GM11168 (cell line): ENCODE data around the gene KRABD2.
"Not testable (repeated sequence)": the region's sequence is repeated elsewhere in the genome, so short reads cannot be mapped to it uniquely, and the experiment has no call there.

Experiments
- in situ Hi-C: fragments of 300-500 bp; cut with MboI; formaldehyde crosslinking; loops from one replicate; pipeline ENCODE4 v1.12.0; 2022; ENCODE audit warnings: low sequenced_read_pairs; ENCODE audit not compliant: unreplicated experiment

KRABD2 gene

DNA sequence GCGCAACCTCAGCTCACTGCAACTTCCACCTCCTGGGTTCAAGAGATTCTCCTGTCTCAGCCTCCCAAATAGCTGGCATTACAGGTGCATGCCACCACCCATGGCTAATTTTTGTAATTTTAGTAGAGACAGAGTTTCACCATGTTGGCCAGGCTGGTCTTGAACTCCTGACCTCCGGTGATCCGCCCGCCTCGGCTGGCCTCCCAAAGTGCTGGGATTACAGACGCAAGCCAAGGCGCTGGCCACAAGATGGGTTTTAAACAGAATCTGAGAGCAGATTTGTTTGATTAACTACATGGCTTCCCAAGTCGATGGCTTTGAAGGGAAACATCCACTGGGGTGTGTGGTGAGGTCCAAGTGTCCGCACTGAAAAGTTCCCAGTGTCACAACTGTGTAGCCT is 18.0 kb upstream of the KRABD2 start:
- in situ Hi-C loops, result not testable (repeated sequence)

DNA sequence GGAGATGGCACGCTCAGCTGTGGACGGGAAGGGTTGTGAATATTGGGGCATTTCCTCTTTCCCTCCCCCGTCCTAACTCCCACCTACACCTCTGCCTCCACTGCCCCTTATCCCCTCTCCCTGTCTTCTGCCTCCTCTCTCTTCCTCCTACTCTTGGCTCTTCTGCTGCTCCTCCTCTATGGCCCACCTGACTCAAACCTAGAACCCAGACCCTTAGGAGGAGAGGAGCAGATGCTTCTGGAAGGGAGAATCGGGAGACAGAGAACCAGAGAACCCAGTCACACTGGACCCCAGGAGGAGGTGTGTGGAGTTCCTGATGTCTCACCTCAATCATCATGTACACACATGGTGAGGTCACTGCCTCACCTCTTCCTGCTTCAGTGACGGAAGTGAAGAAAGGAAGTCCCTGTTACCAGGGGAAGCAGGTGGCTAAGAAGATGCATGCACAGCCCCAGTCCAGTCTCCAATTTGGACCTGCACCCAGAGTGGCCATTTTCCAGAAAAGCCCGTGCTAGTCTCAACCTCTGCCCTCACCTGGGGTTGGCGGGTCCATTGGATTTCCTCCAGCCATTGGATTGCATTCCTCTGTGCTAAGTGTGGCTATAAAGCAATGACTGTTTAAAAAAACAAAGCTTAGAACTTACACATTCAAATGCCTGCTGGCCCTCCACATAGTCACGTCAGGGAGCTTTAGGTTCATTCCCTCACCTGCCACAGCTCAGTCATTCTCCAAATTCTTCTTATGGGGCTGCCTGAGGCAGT is 17.1 kb upstream of the KRABD2 start:
- in situ Hi-C loops, result no loop called here

DNA sequence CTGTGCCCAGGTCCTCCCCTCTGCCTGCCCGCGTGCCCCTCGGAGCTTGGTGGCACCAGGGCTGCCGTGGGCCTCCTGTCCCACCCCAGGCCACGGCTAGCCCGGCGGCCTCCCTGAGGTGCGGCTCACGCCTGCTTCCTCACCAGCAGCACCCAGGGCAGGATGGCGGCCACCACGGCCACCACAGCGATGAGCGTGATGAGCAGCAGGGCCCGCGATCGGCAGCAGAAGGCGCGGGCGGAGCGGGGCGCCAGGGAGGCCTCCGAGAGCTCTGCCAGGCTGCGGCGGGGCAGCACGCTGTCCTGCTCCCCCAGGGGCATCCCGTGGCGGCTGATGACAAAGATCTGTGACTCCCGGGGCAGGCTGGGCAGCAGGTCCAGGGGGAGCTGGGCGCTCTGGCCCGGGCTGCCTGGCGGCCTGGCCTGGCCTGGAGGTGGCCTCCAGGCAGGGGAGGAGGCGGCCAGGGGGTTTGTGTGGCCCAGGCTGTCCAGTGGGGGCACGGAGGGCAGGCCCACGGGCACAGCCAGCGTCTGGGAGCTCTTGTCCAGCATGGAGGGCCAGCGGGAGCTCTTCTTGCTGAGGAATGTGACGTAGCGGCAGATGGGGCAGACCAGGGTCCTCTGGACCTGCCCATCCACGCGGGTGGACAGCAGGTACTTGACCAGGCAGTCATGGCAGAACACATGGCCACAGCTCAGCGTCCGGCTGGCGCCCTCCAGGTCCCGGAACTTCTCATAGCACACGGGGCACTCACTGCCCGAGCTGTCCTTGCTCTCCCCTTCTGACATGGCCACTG is 16.4 kb upstream of the KRABD2 start:
- in situ Hi-C loops, result no loop called here

DNA sequence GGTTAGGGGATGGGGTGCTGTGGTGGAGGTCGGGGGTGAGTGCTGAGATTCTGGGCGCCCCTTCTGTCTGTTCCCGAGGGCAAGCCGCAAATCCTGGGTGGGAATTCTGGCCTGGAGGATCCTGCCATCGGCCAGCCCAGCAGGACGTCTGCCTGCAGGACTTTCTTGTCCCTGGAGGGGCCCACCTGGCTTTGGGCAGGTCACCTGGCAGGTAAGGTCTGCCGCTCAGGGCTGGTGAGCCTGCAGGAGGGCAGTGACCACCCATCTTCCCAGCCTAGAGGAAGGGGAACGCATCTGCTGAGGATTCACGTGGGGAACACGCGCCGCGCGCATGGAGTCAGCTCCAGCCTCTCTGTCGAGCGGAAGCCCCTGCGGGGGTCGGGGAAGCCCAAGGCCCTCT is 15.8 kb upstream of the KRABD2 start:
- in situ Hi-C loops, result no loop called here

DNA sequence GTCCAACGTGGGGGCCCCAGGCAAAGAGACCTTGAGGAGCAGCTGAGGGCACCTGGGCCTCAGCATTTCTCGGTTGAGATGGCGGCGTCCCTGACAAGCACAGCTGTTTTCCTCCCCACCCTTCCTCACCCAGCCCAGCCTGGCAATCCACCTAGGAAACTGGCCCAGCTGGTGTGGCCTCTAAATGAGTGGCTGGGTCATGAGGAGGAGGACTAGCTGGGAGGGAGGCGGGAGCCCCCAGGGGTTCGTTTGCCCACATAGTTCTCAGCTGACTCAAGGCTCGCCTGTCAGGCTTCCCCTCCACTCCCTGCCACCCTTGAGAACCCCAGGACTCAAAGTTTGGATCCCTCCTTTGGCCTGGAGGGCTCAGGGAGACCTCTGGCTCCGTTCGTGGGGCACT is 15.2 kb upstream of the KRABD2 start:
- in situ Hi-C loops, result no loop called here

DNA sequence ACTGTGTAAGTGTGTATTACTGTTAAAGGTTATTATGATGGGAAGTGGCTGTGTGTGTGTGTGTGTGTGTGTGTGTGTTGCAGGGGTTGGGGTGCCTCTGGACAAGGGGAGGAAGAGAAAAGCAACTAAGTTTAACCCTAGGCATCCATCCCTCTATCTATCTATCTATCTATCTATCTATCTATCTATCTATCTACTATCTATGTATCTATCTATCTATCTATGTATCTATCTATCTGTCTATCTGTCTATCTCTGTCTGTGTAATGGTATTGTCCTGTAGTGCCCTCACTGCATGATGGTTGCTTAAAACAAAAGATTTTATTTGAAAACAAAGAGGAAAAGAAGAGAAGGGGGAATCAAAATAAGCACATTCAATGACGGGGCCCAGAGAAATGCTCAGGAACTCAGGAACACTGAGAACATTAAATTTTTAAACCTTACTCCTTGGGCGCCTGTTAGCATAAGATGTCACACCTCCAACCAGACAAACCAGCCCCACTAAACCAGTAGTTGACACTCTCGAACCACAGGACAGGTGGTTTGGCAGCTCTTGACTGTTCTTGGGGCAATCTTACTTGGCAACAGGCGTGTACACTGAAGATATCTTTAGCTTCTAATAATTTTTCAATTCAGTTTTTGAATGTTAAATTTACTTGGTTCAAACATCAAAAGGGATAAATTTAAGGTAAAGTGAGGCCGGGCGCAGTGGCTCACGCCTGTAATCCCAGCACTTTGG is 11.6 kb upstream of the KRABD2 start:
- in situ Hi-C loops, result no loop called here

DNA sequence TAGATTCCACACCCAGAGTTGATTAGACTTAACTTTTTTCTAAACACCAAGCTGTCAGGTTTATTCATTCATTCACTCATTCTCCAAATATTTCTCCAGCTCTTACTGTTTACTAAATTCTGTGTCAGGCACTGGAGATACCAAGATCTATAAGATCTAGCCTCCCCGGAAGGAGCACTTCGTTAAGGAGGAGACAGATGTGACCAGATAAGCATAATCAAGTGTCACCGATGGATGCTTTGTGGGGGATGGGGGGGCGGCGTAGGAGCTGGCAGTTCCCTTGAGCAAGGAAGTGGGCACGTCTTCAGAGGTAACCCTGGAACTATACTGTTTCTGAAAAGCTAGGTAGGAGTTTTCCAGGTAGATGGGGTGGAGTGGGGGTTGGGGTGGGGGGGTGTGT is 10.3 kb upstream of the KRABD2 start:
- in situ Hi-C loops, result no loop called here

DNA sequence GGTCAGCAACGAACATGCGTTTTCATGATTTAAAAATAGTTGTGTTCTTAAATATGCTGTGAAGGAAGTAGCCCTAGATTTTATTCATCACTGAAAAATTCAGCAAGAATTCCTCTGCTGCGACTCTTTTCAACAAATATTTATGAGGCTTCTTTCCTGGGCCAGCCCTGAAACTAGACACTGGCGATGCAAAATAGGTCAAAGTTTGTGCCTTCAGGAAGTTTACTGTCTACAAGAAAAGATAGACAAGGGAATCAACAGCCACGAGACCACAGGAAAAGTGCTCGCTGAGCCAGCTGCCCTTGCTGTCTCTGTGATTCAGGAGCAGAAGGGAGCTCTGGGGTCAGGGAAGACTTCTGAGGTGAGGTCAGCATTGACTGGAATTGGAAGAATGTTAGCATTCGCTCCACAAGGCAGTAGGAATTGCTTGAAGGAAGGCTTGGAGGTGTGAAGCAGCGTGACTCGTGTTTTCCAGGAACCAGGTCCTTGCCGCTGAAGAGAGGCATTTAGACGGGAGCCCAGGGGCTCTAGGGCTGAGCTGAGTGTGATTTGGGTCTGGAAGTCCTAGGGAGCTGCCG is 8.4 kb upstream of the KRABD2 start:
- in situ Hi-C loops, result no loop called here

DNA sequence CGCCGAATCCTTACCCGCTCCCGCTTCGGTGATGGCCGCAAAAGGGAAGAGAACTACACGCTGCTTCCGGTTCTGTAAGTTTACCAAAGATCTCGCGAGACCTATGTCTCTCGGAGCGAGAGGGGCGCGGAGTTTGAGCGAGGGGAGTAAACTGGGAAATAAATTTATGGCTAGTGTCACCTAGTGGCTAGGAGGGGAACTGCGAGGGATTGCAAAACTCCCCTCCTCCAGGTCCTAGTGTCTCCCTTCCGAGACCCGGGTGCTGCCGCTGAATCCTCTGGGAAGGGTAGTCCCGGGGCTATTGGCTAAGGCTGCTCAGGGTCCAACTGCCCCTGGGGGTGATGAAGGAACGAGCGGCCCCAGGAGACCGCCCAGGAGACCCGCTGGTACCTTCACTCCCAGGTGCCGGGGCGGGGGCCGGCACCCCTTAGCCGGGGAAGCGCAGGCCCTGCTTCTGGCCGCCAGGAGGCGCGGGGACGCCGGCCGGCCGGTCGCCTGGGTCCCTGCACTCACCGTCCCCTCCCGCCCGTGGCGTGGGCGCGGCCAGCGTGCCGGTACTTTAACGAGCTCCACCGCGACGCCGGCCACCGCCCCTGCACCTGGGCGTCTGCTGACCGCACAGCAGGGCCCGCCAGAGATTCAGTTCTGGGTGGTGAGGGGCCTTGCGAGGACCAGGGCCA is 6.8 kb upstream of the KRABD2 start, which contains the start of gene RPL26:
Gene RPL26, minus strand, starts transcription at position 51 of the 680 bp plus-strand sequence. CDS start 883 bp downstream, outside the sequence.
- in situ Hi-C loops, result no loop called here

DNA sequence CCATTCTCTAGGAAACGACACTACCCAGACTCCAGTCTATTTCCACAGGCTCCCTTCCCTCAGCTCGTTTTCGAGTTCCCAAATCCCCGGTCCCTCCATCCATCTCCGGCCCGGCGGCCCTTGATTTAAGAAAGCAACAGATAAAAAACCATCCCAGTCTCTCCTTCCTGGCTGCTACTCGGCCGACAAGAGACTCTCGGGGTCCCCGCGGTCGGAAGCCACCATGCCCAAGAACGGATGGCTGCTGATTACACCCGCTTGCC is 6.3 kb upstream of the KRABD2 start:
- in situ Hi-C loops, result no loop called here

DNA sequence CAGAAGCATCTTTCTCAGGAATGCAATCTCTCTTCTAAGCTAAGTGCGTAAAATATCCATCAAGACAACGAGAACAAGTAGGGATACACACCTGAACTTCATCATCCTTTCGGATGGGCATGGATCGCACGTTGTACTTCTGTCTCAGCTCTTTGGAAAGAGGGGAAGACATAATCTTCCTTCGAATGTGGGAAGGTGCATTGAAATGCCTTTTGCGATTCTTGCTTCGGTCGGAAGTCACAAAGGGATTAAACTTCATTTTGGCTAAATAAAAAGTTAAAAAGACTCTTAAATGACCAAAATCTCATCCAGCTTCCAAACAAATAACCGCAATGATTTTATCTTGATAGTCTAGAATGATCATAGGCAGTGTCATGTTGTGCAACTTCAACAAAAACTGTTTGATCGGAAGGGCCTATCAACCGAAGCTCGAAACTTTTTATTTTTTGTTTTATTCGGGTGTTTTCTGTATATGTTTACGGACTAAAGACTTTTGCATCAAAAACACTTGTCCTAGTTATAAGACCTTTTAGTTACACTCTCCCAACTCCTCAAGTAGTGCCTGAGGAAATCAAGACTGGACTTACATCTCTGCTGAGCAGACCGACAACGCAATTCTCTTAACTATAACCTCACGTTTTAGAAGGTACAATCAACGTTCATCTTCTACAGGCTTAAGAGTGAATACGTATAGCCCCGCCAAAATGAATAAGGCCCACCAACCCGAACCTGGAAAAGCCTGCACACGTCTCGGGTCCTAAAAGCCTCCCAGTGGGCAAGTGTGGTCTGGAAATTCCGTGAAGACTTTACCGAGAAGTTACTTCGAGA is 5.8 kb upstream of the KRABD2 start:
- in situ Hi-C loops, result no loop called here

DNA sequence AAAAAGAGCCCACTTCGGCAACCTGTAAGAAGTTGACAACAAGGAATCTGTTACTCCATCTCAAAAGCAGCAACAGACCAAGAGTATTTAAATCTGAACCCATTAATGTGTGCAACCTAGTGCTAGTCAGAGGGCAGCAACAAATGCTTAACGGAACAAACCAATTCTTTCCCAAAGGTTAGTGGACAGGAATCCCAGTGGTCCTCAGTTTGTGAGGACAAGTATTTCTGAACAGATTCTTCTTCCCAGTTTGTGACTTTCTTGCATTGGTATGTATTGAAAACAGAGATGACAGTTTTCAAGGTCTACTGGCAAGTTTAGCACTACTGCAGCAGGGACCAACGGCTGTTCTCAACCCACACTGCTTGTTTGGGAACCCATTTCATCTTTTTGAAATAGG is 3.5 kb upstream of the KRABD2 start:
- in situ Hi-C loops, result no loop called here

DNA sequence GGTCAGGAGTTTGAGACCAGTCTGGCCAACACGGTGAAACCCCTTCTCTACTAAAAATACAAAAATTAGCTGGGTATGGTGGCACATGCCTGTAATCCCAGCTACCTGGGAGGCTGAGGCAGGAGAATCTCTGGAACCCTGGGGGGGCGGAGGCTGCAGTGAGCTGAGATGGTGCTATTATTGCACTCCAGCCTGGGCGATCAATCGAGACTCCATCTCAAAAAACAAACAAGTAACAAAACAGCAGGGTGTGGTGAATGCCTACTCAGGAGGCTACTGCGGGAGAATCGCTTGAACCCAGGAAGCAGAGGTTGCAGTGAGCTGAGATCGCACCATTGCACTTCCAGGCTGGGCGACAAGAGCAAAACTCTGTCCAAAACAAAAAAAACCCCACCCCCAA is 1.6 kb upstream of the KRABD2 start:
- in situ Hi-C loops, result not testable (repeated sequence)

DNA sequence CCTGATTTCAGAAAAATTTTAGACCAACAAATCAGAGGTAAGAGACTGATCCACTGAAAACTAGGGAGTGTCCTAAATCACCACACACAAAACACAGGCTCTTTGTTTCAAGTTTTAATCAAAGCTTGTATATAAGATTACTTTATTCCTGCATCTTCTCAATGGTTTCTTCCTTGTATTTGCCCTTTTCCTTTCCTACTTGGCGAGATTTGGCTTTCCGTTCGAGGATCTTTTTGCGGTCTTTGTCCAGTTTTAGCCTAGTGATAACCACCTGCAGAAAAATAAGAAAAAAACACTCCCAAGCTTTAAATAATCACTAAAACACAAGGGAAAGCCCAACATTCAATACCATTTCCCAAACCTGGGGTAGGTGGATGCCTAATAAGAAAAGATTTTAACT is 918 bp upstream of the KRABD2 start:
- in situ Hi-C loops, result no loop called here

DNA sequence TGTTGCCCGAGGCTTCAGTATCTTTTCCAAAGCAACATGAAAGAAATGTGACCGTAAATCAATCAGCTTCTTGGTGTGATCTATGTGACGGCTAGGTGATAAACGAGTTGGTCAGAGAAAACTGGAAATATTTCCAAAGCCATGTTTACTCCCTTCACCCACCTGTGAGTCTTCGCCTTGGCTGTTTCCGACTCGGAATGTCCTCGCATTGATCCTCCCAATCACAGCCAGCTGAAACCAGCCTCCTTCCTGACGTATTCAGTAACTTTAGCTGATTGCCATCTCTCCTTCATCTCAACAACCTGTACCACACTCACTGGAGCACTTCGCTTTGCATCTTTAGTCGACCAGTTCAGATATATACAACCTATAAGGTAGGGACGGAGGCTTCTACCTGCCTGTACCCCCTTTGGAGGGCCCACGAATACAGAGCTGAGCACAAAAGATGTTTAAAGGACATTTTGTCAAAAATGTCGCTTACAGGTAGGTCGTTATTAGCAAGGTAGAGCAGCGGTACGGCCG is 705 bp downstream of the KRABD2 start:
- in situ Hi-C loops, result no loop called here

DNA sequence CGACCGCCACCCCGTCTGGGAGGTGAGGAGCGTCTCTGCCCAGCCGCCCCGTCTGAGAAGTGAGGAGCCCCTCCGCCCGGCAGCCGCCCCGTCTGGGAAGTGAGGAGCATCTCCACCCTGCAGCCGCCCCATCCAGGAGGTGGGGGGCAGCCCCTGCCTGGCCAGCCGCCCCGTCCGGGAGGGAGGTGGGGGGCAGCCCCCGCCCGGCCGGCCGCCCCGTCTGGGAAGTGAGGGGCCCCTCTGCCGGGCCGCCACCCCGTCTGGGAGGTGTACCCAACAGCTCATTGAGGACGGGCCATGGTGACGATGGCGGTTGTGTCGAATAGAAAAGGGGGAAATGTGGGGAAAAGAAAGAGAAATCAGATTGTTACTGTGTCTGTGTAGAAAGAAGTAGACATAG is 2.6 kb downstream of the KRABD2 start:
- in situ Hi-C loops, result not testable (repeated sequence)

DNA sequence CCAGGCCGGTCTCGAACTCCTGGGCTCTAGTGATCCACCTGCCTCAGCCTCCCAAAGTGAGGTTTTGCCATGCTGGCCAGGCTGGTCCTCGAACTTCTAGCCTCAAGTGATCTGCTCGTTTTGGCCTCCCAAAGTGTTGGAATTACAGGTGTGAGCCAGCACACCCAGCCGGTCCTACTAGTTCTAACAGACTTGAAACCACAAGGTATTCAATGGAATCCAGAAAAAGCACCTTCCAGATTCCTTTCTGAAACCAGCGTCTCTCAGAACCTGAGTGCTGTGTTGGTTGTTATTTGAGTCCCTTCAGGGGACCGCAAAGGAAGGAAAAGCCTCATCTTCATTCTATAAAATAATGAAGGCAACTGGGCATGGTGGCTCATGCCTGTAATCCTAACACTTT is 4.1 kb downstream of the KRABD2 start:
- in situ Hi-C loops, result no loop called here

DNA sequence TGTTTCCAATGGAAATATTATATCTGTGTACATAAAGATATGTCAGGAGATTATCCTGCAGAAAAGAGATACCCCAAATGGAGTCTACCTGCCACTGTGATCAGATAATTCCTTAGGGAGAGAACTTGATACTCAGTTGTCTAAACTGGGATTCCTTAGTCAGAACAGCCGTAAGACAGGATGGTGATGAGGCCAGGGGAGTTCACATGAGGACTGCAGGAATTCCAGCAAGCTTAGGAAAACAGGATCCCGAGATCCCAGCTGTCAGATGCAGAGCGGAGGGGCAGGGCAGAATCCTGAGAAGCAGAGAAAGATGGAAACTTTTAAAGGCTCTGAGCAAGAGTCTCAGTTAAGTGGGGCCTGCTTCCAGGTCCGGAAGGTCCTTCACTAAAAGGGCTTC is 4.7 kb downstream of the KRABD2 start:
- in situ Hi-C loops, result no loop called here

DNA sequence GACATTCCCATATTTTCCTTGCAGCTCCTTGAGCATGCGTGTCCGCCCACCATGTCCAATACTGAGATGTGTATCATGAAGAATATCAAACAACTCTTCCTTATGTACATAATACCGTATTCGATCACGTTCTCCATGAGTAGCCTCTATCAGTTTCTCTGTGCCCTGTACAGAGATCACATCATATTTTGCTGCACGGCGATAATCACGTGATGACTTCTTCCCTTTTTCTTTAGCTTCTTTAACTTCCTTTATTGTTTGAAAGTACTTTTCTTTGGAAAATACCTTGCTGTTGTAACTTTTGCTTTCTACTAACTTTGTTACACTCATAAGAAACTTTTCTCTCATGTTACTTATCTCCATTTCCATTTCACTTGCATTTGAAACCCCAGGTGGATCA is 6.6 kb downstream of the KRABD2 start:
- in situ Hi-C loops, result no loop called here
